Neuron (in vitro differentiated cells): ENCODE results near the gene IMMP2L.

Experiments
- H2AFZ ChIP-seq: one replicate; pipeline ENCODE4 v1.6.1; 2013; ENCODE audit warnings: low read depth, mild to moderate bottlenecking, inconsistent platforms, low read length, moderate library complexity
- H3K27me3 ChIP-seq: one replicate; pipeline ENCODE4 v1.6.1; 2013; ENCODE audit warnings: low read length; ENCODE audit not compliant: insufficient read depth
- H3K36me3 ChIP-seq: one replicate; pipeline ENCODE4 v1.6.1; 2013; ENCODE audit warnings: low read length; ENCODE audit not compliant: insufficient read depth
- H3K4me1 ChIP-seq: one replicate; pipeline ENCODE4 v1.6.1; 2013; ENCODE audit warnings: low read length; ENCODE audit not compliant: insufficient read depth
- H3K4me3 ChIP-seq: 2 replicates; pipeline ENCODE4 v1.5.1; 2013; ENCODE audit warnings: mild to moderate bottlenecking, low read length, moderate library complexity
- H3K9me3 ChIP-seq: one replicate; pipeline ENCODE4 v1.6.1; 2013; ENCODE audit warnings: low read length

IMMP2L gene

DNA sequence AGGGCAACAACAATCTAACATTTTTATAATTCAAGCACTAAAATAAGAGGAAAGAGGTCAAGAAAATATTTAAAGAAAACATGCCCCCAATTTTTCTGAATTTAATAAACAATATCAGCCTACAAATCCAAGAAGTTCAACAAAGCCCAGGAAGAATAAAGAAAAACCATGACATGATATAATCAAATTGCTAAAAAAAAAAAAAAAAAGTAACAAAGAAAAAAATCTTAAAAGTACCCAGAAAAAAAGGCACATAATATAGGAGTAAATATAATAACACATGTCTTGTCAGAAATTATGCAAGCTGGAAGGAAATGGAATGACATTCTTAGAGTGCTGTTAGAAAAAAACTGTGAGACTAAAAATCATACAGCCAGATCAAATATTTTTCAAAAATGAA is 151.4 kb downstream of the IMMP2L start:
- Histone ChIP-seq H2AFZ (no peak overlapping the region), H3K9me3 (no peaks in the 10 kb centered on the region), H3K27me3 (no peaks in the 10 kb centered on the region), H3K4me1 (peaks cover 11% of the 10 kb centered on the region), H3K36me3 (no peaks in the 10 kb centered on the region), H3K4me3 (no peak overlapping the region)

- Histone ChIP-seq H3K27me3 (no peaks in the 10 kb centered on the region), H3K36me3 (no peaks in the 10 kb centered on the region), H2AFZ (no peak overlapping the region), H3K9me3 (no peaks in the 10 kb centered on the region), H3K4me3 (no peak overlapping the region), H3K4me1 (peaks cover 11% of the 10 kb centered on the region)
These were observed 152.4 kb downstream of the IMMP2L start for GRCh38 chr7:111409714-111410422.

DNA sequence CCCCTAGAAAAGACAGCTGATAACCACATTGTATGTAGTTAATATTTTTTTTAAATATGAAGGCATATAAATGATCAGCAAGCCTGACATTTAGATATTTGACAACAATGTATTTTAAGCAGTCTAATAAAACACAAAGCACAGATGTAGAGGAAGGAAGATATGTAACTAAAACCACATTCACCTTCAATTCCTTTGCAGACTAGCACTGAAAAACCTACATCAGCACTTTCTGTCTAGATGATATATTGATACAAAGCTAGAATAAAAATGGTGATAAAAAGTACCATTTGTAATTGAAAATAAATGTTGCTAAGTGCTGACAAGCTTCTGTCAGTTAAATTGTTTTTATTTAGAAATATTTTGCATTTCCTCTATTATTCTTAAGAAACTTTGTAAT is 153.6 kb downstream of the IMMP2L start:
- no peak overlapping the region for H2AFZ ChIP-seq
- peaks cover 7% of the 10 kb centered on the region for H3K4me1 ChIP-seq
- H3K27me3 ChIP-seq, result no peaks in the 10 kb centered on the region
- no peaks in the 10 kb centered on the region for H3K9me3 ChIP-seq
- no peak overlapping the region for H3K4me3 ChIP-seq
- no peaks in the 10 kb centered on the region for H3K36me3 ChIP-seq

DNA sequence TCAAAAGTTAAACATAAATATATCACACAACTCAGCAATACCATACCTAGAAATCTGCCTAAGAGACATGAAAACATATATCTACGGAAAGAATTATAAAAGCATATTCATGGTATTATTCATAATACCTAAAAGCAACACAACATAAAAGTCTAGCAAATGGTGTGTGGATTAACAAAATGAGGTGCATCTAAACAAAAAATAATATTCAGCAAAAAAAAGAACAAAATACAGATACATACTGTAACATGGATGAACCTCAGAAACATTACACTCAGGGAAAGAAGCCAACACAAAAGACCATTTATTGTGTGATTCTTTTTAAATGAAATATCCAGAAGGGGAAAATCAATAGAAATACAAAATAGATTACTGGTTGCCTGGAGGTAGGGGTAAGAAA is 155.0 kb downstream of the IMMP2L start:
- no peak overlapping the region for H3K4me3 ChIP-seq
- H3K4me1 ChIP-seq, result no peaks in the 10 kb centered on the region
- H3K9me3 ChIP-seq, result no peaks in the 10 kb centered on the region
- H3K27me3 ChIP-seq, result no peaks in the 10 kb centered on the region
- H3K36me3 ChIP-seq, result no peaks in the 10 kb centered on the region
- no peak overlapping the region for H2AFZ ChIP-seq

DNA sequence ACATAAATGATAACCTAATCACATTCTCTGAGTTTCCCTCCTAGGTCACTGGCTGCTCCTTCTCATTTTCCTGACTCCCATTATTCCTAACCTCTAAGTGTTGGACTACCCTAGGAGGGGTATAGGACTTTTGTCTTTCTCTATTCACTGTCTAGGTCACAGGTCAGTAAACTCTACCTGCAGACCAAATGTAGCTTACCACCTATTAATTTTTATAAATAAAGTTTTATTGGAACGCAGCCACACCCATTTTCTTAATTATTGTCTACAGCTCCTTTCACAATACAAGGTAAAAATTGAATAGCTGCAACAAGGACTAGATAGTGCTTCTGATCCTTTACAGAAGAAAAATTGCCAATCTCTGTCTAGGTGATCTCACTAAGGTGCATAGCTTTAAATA is 156.7 kb downstream of the IMMP2L start:
- Histone ChIP-seq H3K4me1 (no peaks in the 10 kb centered on the region), H2AFZ (no peak overlapping the region)

GRCh38 chr7:111401516-111401915 is 160.8 kb downstream of the IMMP2L start:
- H3K4me1 ChIP-seq, result no peaks in the 10 kb centered on the region
- no peak overlapping the region for H2AFZ ChIP-seq
- H3K27me3 ChIP-seq, result no peaks in the 10 kb centered on the region
- H3K36me3 ChIP-seq, result no peaks in the 10 kb centered on the region
- no peak overlapping the region for H3K4me3 ChIP-seq
- H3K9me3 ChIP-seq, result no peaks in the 10 kb centered on the region

More for the DNA sequence above, 156.7 kb downstream of the IMMP2L start:
- no peaks in the 10 kb centered on the region for H3K27me3 ChIP-seq
- no peak overlapping the region for H3K4me3 ChIP-seq
- no peaks in the 10 kb centered on the region for H3K9me3 ChIP-seq
- no peaks in the 10 kb centered on the region for H3K36me3 ChIP-seq

GRCh38 chr7:111400088-111400487 is 162.2 kb downstream of the IMMP2L start:
- Histone ChIP-seq H3K9me3 (no peaks in the 10 kb centered on the region), H3K4me1 (no peaks in the 10 kb centered on the region), H3K4me3 (no peak overlapping the region), H2AFZ (no peak overlapping the region), H3K36me3 (no peaks in the 10 kb centered on the region), H3K27me3 (no peaks in the 10 kb centered on the region)

DNA sequence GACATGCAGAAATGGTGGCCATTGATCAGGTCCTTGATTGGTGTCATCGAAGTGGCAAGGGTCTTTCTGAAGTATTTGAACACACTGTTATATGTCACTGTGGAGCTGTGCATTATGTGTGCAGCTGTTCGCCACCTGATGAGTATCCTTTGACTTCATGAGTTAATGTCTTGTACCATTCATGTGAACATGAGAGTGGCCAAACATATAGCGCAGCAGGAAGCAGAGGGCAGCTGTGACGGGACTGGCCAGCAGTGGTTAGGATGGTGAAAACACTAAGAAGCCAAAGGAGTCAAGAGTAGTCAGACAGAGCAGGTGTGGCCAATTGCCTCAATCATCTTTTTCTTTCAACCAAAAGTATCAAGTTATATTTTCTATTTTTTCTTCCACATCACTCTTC is 167.4 kb downstream of the IMMP2L start:
- Histone ChIP-seq H3K36me3 (no peaks in the 10 kb centered on the region), H3K4me3 (no peak overlapping the region), H2AFZ (no peak overlapping the region), H3K9me3 (no peaks in the 10 kb centered on the region), H3K4me1 (peaks cover 11% of the 10 kb centered on the region), H3K27me3 (no peaks in the 10 kb centered on the region)

DNA sequence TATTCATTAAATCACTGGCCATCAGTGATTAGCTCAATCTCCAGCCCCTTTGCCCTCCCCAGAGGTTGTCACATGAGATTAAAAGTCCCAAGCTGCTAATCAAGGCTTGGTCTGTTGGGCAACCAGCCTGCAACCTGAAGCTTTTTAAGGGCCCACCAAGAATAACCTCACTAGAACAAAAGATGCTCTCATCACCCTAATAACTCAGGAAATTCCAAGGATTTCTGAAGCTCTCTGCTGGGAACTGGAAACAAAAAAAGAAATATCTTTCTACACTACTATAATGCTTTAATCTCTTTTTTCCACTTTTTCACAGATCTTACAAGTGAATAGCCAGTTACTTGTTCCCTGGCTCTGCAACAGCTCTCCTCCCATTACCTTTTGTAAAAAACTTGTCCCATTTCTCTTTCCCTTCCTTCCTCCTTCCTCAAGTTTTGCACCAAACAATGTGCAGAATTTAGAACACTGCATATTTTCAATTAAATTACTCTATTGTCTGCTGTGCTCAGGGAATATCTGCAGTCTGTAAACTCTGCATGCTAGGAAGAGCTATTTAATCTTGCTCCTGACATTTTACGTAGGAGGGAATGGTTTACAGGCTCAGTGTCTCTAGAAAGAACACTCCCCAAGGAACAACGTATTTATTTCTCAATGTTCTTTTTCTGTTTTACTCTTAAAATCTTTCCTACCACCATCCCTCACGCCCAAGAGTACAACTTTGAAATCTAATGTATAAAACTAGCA is 169.1 kb downstream of the IMMP2L start:
- H3K4me1 ChIP-seq, result peaks cover 11% of the 10 kb centered on the region
- H3K27me3 ChIP-seq, result no peaks in the 10 kb centered on the region
- no peaks in the 10 kb centered on the region for H3K36me3 ChIP-seq
- no peak overlapping the region for H3K4me3 ChIP-seq
- no peak overlapping the region for H2AFZ ChIP-seq
- no peaks in the 10 kb centered on the region for H3K9me3 ChIP-seq

DNA sequence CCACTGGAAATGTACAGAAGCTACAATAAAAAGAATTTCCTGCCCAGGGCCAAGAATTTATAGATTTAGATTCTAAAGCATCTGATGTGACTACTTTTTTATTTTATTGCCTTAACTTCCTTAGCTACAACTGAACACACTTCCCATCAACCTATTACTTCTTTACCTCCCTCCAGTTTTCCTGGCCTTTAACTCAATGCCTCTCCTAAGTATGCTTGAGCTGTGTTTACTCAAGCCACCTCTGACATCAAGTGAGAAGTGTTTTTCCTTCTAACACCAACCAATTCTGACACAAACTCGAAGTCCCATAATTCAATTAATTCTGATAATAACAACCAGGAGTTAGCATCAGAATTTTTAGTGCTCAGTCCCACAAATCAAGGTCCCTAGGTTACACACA is 170.0 kb downstream of the IMMP2L start:
- H3K36me3 ChIP-seq, result no peaks in the 10 kb centered on the region
- H3K4me1 ChIP-seq, result peaks cover 11% of the 10 kb centered on the region
- H3K27me3 ChIP-seq, result no peaks in the 10 kb centered on the region
- H3K9me3 ChIP-seq, result no peaks in the 10 kb centered on the region
- H3K4me3 ChIP-seq, result no peak overlapping the region
- no peak overlapping the region for H2AFZ ChIP-seq

GRCh38 chr7:111390000-111390399 is 172.3 kb downstream of the IMMP2L start:
- Histone ChIP-seq H3K4me3 (no peak overlapping the region), H3K27me3 (no peaks in the 10 kb centered on the region), H3K36me3 (no peaks in the 10 kb centered on the region), H3K4me1 (peaks cover 11% of the 10 kb centered on the region), H2AFZ (no peak overlapping the region), H3K9me3 (no peaks in the 10 kb centered on the region)

- Histone ChIP-seq H3K27me3 (no peaks in the 10 kb centered on the region), H3K36me3 (no peaks in the 10 kb centered on the region), H3K4me3 (no peak overlapping the region), H3K4me1 (peaks cover 11% of the 10 kb centered on the region), H3K9me3 (no peaks in the 10 kb centered on the region), H2AFZ (no peak overlapping the region)
These were observed 173.4 kb downstream of the IMMP2L start for GRCh38 chr7:111388912-111389311.

DNA sequence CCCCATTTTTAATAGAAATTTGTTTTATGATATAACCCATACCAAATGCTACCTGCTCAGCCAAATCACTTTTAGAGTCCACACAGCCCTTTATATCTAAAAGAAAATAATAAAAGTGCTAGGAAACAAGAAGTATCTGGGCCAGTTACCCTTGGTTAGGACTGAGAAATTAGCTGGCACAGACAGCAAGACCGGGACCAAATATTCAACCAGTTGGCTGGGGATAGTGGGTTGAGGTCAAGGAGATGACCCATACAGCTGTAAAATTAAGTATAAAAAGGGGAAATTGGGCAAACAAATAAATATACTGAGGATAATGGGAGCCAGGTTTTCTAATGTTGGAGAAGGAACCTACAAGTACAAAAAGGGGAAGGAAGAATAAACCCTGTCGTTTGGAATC is 174.3 kb downstream of the IMMP2L start:
- no peaks in the 10 kb centered on the region for H3K27me3 ChIP-seq
- no peak overlapping the region for H2AFZ ChIP-seq

More for the DNA sequence above, 174.3 kb downstream of the IMMP2L start:
- H3K4me3 ChIP-seq, result no peak overlapping the region
- H3K9me3 ChIP-seq, result no peaks in the 10 kb centered on the region
- H3K4me1 ChIP-seq, result peaks cover 6% of the 10 kb centered on the region
- H3K36me3 ChIP-seq, result no peaks in the 10 kb centered on the region
